ENCODE measurements around the gene ELMO3. TPM values are rescaled to one million over a fixed set of nuclear protein-coding genes. Genes with fewer than 3 reads are reported as not detected.
A peak's percentile ranks its signal among the peaks of the same experiment; 100 is the strongest.

Gene ELMO3
- total and polyA plus RNA-seq, 2 of the 4 experiments (the other 2 are of a cell fraction) = 0.36 to 1.6 TPM

- peak overlapping the region; percentile 97 for H4K91ac ChIP-seq (ENCODE audit: insufficient read depth, low read depth, low read length)
- H3K9ac ChIP-seq (ENCODE audit: low read depth, low read length) = peak overlapping the region; percentile 86
- H4K5ac ChIP-seq (ENCODE audit: low read depth, low read length) = peak overlapping the region; percentile 67
- H3K4me2 ChIP-seq (ENCODE audit: low read depth, low read length) = peak overlapping the region; percentile 74
- ChIA-PET CTCF (interaction anchor here (1.0 to 1.5 kb wide), 4 partner anchors 9 to 69 kb away, joined by 3 to 6 read pairs (median 5); no protein-coding TSS in a partner anchor), POLR2A (ENCODE audit: unreplicated experiment) (no interaction called here)
- H3K4me1 ChIP-seq (ENCODE audit: control insufficient read depth, insufficient read depth, low read length) = peaks cover 29% of the 10 kb centered on the region
- dilution Hi-C loops (cut with HindIII; ENCODE audit: low sequenced_read_pairs, unreplicated experiment) = no loop called here
- 3% methylated on average over 8 of the region's 24 CpGs; no CpG with 5 or more reads in 1 of the 2 experiments for WGBS, 2 experiments (ENCODE audit: extremely low coverage in 2 of 2, insufficient read length in 1 of 2)
- peak overlapping the region; percentile 43; the same call in 1 of the 2 replicates for H3K56ac ChIP-seq (ENCODE audit: extremely low read depth, insufficient read depth, low read length)
- peak overlapping the region; percentile 34 for H3K4me3 ChIP-seq (ENCODE audit: insufficient read depth, low read depth, low read length)
- H3K4ac ChIP-seq (ENCODE audit: low read depth, low read length) = peak overlapping the region; percentile 93
- peak overlapping the region; percentile 87; the same call in 2 of the 3 replicates for H2BK15ac ChIP-seq (ENCODE audit: low read depth, low read length)
- H2BK20ac ChIP-seq (ENCODE audit: low read depth, low read length) = no peak overlapping the region
- peak overlapping the region; percentile 79 for H3K27ac ChIP-seq (ENCODE audit: insufficient read depth, low read length)
- TF ChIP-seq RFX5 (IDR thresholded peaks at IDR 0.05; ENCODE audit: low read depth, low read length) (no peak), CTCF (conservative IDR thresholded peaks at IDR 0.05; ENCODE audit: low read depth, low read length) (peak; percentile 45)
- peak overlapping the region; percentile 77 to 95 for H4K8ac ChIP-seq (ENCODE audit: low read depth in 2 of 2, low read length in 2 of 2)
- H3K9me3 ChIP-seq (ENCODE audit: control insufficient read depth, insufficient read depth, low read length) = no peaks in the 10 kb centered on the region
- peak overlapping the region; percentile 81 for H2BK120ac ChIP-seq (ENCODE audit: low read depth, low read length)
- H3K23ac ChIP-seq (ENCODE audit: low read depth, low read length) = peak overlapping the region; percentile 97
- intact Hi-C loops (cut with micrococcal nuclease) = no loop called here
- H2AFZ ChIP-seq (replicated peaks; ENCODE audit: low read length, poor library complexity) = peak overlapping the region; percentile 98
- peak overlapping the region; percentile 93 for H2BK5ac ChIP-seq (ENCODE audit: low read depth, low read length, poor library complexity, severe bottlenecking)
- peak overlapping the region; percentile 86 for H2AK5ac ChIP-seq (ENCODE audit: low read depth, low read length)
- H4K20me1 ChIP-seq (ENCODE audit: insufficient read depth, low read length) = no peaks in the 10 kb centered on the region
- BruUV-seq (replicated peaks) = no TSS peak
- H3K36me3 ChIP-seq (ENCODE audit: control insufficient read depth, insufficient read depth, low read length) = no peaks in the 10 kb centered on the region; the same call in 1 of the 2 replicates
- H3K9me1 ChIP-seq (ENCODE audit: insufficient read depth, low read length) = peaks cover 20% of the 10 kb centered on the region
- peak overlapping the region; percentile 50 for H3K18ac ChIP-seq (ENCODE audit: low read depth, low read length)
- peaks cover 15% of the 10 kb centered on the region; the same call in 1 of the 2 replicates for H3K27me3 ChIP-seq (ENCODE audit: control insufficient read depth, insufficient read depth, low read length)
- DNase-seq (no peak), ATAC-seq (ENCODE audit: low read depth) (peak; percentile 0; the same call in 1 of the 2 replicates)
- H2AK9ac ChIP-seq (replicated peaks; ENCODE audit: low read depth, low read length, poor library complexity) = peak overlapping the region; percentile 96
- in situ Hi-C loops (cut with MboI; ENCODE audit: low sequenced_read_pairs) = no loop called here
- H3K79me1 ChIP-seq (ENCODE audit: low read depth in 1 of 2, low read length in 2 of 2) = peaks cover 9 to 31% of the 10 kb centered on the region in 2 experiments; a peak in 3 of 4 replicates
- peak overlapping the region; percentile 88 for H3K14ac ChIP-seq (replicated peaks; ENCODE audit: low read depth, low read length)
Observed at GRCh38 chr16:67169642-67170167, 29.2 kb upstream of the ELMO3 start.

Measured in IMR-90 (cell line).